Measurements from ENCODE around the gene BAIAP2L2. TPM values are rescaled to one million over a fixed set of nuclear protein-coding genes. Genes with fewer than 3 reads are reported as not detected.
"Not testable (repeated sequence)": the region's sequence is repeated elsewhere in the genome, so short reads cannot be mapped to it uniquely, and the experiment has no call there.

The BAIAP2L2 gene, protein sequence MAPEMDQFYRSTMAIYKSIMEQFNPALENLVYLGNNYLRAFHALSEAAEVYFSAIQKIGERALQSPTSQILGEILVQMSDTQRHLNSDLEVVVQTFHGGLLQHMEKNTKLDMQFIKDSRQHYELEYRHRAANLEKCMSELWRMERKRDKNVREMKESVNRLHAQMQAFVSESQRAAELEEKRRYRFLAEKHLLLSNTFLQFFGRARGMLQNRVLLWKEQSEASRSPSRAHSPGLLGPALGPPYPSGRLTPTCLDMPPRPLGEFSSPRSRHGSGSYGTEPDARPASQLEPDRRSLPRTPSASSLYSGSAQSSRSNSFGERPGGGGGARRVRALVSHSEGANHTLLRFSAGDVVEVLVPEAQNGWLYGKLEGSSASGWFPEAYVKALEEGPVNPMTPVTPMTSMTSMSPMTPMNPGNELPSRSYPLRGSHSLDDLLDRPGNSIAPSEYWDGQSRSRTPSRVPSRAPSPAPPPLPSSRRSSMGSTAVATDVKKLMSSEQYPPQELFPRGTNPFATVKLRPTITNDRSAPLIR
- total RNA-seq (2014; rRNA removed; shearing (Covaris generic)): 0.20 and 0.55 TPM in 2 replicates

DNA sequence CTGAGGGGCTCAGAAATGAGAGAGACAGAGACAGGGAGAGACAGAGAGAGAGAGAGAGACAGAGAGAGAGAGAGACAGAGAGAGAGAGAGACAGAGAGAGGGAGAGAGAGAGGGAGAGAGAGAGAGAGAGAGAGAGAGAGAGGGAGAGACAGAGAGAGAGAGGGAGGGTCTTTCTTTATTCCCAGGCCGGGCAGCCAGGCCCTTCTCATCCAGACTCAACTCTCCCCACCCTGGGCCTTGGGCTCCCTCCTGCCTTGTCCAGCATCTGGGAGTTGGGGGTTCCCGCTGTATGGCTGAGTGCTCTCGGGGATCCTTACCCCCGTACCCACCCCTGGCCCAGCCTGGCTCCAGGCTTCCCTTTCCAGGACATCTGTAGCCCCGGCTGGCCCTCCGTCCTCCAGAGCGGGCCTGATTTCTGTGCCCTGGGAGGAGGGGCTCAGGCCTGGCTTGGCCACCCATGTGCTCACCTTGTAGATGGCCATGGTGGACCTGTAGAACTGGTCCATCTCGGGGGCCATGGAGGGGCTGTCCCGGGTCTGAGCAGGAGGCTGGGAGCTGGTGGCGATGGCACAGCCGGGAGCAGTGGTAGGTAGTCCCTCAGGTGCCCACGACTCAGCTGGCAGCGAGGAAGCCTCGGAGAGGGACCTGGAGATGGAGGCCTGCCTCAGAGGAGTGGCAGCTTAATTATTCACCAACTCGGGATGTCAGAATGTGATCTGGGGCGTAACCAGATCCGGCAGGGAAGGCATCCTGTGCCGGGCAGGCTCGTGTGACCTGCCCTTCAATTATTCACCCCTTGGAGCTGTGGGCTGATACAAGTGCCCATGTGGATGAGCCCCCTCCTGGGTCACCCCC is at the start of gene BAIAP2L2:
BAIAP2L2 (minus strand) TSS at position 677 of the 855 bp plus-strand sequence; CDS start at position 518, 159 bp downstream.
- in situ Hi-C loops (cut with HindIII; ENCODE audit: low sequenced_read_pairs): loop anchor here (25.0 kb wide), 1 partner anchor 152 kb away; the partner anchor contains the start of gene TMEM184B
- DNase-seq (ENCODE audit: low spot score): no peak

DNA sequence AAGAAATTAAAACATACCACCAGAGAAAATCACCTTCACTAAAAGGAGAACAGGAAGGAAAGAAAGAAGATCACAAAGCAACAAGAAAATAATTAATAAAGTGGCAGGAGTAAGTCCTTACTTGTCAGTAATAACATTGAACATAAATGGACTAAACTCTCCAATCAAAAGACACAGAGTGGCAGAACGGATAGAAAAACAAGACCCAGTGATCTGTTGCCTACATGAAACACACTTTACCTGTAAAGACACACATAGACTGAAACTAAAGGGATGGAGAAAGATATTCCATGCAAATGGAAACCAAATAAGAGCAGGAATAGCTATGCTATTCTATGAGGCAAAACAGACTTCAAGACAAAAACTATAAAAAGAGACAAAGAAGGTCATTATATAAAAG is 45.2 kb upstream of the BAIAP2L2 start:
- DNase-seq (ENCODE audit: low spot score): no peak
- in situ Hi-C loops (cut with HindIII; ENCODE audit: low sequenced_read_pairs): no loop called here

DNA sequence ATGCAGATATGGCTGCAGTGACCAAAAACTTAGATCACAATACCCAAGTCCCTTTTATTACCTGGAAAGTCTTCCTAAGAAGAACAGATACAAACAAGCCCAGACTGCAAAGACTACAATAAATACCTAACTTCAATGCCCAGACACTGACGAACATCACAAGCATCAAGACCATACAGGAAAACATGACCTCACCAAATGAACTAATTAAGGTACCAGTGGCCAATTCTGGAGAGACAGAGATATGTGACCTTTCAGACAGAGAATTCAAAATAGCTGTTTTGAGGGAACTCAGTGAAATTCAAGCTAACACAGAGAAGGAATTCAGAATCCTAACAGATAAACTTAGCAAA is 44.1 kb upstream of the BAIAP2L2 start:
- DNase-seq (ENCODE audit: low spot score); in situ Hi-C loops (cut with HindIII; ENCODE audit: low sequenced_read_pairs): not testable (repeated sequence)

DNA sequence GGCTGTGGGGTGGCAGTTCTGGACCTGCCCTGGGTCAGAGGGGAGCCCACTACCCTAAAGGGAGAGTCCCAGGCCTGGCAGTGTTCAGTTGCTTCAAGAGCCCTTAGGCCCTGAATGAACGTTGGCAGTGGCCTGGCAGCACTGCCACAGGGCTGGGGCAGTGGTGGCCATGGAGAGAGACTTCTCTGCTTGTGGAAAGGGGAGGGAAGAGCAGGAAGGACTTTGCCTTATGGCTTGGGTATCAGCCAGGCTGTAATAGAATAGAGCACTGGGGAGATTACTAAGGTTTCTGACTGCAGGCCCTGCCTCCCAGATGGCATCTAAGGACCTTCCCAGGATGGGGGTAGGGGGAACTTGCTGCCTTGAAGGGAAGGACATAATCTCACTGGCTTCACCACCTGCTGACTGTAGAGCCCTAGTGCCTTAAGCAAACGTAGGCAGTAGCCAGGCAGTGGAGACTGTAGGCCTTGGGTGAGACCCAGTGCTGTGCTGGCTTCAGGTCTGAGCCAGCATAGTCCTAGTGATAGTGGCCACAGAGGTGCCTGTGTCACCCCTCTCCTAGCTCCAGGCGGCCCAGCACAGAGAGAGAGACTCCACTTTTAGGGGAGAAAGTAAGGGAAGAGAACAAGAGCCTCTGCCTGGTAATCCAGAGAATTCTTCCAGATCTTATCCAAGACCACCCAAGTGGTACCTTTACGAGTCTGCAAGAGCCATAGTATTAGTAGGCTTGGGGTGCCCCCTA is 43.5 kb upstream of the BAIAP2L2 start:
- DNase-seq (ENCODE audit: low spot score): peak; percentile 28
- in situ Hi-C loops (cut with HindIII; ENCODE audit: low sequenced_read_pairs): no loop called here

DNA sequence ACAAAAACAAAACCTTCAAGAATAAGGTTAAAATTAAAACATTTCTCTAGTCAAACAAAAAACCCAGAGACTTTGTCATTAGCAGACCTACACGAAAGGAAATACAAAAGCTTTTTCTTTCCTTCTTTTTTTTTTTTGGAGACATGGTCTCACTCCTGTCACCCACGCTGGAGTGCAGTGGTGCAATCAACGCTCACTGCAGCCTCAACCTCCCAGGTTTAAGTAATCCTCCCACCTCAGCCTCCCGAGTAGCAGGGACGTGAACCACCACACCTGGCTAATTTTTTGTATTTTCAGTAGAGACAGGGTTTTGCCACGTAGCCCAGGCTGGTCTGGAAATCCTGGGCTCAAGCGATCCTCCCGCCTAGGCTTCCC is 40.6 kb upstream of the BAIAP2L2 start:
- in situ Hi-C loops (cut with HindIII; ENCODE audit: low sequenced_read_pairs): no loop called here
- no peak for DNase-seq (ENCODE audit: low spot score)

DNA sequence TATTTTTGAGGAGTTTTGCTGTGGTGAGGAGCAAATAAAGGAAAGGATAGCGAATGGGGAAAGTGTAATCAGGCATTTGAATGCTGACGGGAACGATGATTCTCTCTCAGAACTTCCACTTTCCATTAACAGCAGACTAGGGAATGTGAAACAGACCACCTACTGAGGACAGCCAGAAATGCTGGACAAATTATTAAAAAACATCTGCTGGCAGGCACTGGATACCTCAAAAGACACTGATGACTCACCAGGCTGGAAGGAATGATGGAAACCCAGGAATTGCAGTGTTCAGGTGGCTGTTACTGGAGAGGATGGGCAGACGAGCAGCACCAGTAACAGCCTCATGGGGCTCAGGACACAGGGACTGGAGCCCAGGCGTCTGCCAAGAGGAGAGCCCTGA is 37.8 kb upstream of the BAIAP2L2 start:
- in situ Hi-C loops (cut with HindIII; ENCODE audit: low sequenced_read_pairs): no loop called here
- DNase-seq (ENCODE audit: low spot score): no peak

DNA sequence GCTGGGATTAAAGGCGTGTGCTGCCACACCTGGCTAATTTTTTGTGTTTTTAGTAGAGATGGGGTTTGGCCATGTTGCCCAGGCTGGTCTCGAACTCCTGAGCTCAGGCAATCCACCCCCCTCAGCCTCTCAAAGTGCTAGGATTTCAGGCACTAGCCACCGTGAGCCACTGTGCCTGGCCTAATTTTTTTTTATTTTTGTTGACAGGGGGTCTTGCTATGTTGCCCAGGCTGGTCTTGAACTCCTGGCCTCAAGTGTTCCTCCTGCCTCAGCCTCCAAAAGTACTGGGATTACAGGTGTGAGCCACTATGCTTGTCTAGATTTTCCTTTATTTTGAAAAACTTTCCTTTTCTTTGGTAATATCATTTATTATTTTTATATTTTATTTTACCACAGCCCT is 35.7 kb upstream of the BAIAP2L2 start:
- DNase-seq (ENCODE audit: low spot score); in situ Hi-C loops (cut with HindIII; ENCODE audit: low sequenced_read_pairs): not testable (repeated sequence)

DNA sequence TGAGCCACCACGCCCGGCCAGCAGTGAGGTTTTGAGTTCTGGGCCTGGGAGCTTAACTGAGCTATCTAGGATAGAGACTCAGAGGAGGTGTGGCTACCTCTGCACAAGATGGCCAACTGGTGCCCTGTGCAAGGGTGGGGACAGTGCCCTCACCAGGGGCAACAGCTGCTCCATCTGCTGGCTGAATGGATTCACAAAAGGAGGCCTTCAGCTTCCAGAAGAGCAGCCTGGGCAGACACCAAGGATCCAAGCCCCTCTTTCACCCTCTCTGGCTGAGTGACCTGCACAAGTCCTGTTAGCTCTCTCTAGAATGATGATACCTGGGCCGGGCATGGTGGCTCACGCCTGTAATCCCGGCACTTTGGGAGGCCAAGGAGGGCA is 33.5 kb upstream of the BAIAP2L2 start:
- in situ Hi-C loops (cut with HindIII; ENCODE audit: low sequenced_read_pairs): no loop called here
- no peak for DNase-seq (ENCODE audit: low spot score)

DNA sequence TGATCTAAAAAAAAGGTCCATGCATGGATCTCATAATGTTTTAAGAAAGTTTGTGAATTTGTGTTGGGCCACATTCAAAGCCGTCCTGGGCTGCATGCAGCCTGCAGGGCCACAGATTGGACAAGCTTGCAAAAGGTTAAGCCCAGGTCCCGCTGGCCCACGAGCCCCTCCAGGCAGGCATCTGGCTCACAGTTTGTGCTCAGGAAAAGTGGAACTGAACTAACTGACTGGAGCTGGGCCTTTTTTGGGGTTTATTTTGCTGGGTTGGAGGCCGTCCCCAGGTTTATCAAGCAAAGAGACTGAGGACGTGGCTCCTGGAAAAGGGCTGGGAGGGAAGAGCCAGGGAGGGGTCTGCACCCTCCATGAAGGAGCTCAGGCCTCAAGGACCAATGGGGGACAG is 32.1 kb upstream of the BAIAP2L2 start:
- no peak for DNase-seq (ENCODE audit: low spot score)
- in situ Hi-C loops (cut with HindIII; ENCODE audit: low sequenced_read_pairs): no loop called here

DNA sequence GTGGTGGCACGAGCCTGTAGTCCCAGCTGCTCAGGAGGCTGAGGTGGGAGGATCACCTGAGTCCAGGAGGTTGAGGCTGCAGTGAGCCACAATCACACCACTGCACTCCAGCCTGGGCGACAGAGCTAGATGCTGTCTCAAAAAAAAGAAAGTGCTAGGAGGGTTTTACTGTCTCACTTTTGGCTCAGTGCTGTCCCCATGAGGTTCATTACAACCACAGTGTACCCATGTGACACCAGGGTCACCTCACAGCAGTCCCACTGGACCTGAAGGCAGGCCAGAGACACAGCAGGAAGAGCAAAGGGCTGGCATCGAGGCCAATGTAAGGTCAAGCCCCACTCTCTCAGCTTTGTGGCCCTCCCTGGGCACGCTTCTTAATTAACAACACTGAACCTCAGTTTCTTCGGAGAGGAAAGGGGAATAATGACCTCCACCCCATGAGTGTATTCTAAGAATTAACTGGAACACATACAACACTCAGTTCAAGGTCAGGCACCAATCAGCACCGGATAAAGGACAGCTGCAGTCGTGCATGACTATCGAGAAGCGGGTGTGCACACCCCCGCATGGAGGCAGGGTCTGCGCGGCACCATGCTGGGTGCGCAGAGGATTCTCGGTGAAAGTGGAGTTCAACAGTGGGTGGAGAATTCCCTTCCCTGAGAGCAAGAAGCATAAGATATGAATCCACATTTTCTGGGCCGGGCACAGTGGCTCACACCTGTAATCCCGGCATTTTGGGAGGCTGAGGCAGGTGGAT is 30.9 kb upstream of the BAIAP2L2 start:
- in situ Hi-C loops (cut with HindIII; ENCODE audit: low sequenced_read_pairs): no loop called here
- no peak for DNase-seq (ENCODE audit: low spot score)

DNA sequence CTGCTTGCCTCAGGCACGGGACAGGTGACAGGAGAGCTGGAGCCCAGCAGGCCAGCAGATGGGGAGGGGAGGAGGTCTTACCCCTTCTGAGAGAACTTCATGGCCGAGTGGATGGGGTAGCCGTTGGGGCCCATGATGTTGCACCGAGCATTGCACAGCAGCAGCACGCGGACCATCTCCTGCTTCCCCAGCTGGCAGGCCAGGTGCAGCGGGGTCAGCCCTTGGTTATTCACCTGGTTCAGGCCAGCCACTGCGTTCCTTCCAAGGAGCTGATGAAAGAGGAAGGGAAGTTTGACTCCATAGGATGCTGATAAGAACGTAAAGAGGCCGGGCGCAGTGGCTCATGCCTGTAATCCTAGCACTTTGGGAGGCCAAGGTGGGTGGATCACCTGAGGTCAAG is 29.4 kb upstream of the BAIAP2L2 start:
- in situ Hi-C loops (cut with HindIII; ENCODE audit: low sequenced_read_pairs): no loop called here
- no peak for DNase-seq (ENCODE audit: low spot score)

DNA sequence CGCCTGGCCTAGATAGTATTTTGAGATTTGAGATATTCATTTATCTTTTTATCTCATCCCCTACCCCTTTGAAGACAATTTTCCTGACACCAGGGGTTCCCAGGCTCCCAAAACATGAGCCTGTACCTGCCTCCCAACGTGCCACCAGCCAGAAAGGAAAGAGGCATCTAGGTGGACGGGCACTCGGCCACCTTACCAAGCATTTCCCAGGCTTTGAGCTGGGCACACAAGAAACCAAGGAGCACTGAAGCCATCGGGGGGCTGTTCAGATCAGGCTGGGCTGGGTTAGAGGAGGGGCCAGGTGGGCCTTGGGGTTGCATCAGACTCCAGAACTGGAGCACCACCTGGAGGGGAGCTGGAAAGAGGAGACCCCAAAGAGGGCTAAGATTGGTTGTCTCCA is 28.5 kb upstream of the BAIAP2L2 start:
- in situ Hi-C loops (cut with HindIII; ENCODE audit: low sequenced_read_pairs): no loop called here
- no peak for DNase-seq (ENCODE audit: low spot score)

DNA sequence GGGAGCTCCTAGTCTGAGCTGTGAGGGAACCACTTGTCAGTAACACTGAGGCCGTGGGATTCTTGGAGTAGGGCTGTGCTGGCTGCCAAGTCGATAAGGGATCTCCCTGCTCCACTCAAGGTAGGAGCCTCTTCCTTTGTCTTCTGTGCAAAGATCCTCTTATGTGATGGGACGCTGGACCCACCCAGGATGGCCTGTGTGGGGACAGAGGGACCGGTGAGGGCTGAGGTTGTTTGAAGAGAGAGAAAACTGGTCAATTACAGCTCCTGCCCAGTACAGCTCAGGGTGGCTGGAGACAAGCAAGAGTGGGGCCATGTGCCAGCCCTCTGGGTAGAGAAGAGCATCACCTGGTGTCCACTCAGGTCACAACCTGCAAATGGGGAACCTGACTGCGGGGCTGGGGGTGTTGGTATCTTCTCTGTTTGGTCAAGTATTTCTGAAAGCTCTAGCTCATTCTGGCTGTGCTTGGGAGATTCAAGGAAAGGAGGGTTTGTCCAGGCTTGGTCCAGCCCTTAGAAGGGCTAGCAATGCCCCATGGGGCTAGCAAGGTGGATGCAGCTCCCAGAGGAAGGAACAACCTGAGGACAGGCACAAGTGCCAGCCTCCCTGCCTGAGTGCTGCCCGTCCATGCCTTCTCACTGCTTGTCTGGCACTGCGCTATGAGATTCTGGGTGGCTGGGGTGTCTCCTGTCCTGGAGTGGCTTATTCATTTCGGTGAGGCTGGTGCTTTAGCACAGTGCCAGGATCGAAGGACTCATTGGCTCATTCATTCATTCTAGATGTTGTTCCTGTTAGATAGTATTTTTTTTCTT is 27.6 kb upstream of the BAIAP2L2 start:
- DNase-seq (ENCODE audit: low spot score): no peak

DNA sequence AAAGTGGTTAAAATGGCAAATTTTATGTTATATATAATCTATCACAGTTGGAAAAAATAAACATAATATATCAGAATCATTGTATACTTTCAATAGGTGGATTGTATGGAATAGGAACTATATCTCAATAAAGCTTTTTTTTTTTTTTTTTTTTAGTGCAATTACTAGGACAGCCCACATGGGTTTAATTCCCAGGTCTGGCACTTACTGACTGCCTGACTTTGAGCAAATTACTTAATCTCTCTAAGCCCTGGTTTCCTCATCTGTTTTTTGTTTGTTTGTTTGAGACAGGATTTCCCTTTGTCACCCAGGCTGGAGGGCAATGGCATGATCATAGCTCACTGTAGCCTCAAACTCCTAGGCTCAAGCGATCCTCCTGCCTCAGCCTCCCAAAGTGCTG is 26.1 kb upstream of the BAIAP2L2 start:
- in situ Hi-C loops (cut with HindIII; ENCODE audit: low sequenced_read_pairs): no loop called here

More for the DNA sequence above, 27.6 kb upstream of the BAIAP2L2 start:
- in situ Hi-C loops (cut with HindIII; ENCODE audit: low sequenced_read_pairs): no loop called here

DNA sequence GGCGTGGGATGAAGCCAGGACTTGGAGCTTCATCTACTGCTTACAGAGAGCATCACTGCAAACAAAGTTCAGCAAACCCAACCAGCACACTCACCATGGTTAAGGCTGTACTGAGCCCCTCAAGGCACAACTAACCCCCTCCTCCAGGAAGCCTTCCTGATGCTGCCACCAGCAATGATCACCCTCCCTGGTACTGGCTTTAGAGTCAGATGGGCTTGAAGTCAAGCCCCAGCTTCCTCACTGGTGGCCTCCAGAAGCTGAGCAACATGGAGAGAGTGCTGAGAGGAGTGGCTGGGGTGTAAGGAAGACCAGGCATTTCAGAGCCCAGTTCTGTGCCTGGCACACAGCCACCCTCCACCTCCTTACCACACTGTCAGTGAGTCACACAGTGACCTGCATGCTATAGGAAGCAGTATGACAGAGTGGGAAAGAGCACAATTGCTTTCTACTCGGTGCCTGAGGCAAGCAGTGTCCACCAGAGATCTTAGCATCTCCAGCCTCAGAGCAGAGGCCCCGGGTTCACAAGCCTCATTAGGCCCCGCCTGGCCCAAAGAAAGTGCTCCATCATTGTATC is 24.7 kb upstream of the BAIAP2L2 start:
- DNase-seq (ENCODE audit: low spot score): no peak

More for the DNA sequence above, 26.1 kb upstream of the BAIAP2L2 start:
- no peak for DNase-seq (ENCODE audit: low spot score)

DNA sequence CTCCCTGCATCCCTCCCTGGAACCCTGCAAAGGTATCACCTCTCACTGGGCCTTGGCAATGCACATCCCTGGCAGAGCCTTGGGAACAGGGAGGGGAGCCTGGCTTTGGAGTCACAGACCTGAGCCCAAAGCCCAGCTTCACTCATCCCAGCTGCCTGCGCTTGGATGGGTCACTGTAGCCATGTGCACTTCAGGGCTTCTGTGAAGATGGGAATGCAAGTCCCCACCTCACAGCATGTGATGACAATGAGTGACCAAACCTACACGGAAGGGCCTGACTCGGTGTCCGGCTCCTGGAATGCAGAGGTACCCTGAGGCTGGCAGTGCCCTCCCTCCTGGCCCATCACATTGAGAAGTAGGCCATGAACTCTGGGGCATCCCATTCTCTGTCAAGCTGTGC is 22.8 kb upstream of the BAIAP2L2 start:
- in situ Hi-C loops (cut with HindIII; ENCODE audit: low sequenced_read_pairs): no loop called here
- no peak for DNase-seq (ENCODE audit: low spot score)

More for the DNA sequence above, 24.7 kb upstream of the BAIAP2L2 start:
- in situ Hi-C loops (cut with HindIII; ENCODE audit: low sequenced_read_pairs): no loop called here

DNA sequence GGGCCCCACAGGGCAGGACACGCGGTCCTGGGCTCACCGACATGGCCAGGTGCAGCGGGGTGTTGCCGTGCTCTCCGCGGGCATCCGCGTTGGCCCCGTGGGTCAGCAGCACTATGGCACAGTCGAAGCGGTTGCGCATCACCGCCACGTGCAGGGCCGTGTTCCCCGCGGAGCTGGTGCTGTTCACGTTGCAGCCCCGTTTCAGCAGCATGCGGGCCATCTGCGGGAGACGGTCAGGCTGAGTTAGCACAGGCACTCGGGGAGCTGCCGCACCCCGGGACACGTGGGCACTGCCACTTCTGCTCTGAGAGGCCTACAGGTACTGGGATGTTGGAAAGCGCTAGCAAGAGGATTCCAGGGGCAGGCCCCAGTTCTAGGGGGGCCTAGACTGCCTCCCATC is 22.3 kb upstream of the BAIAP2L2 start:
- in situ Hi-C loops (cut with HindIII; ENCODE audit: low sequenced_read_pairs): no loop called here
- no peak for DNase-seq (ENCODE audit: low spot score)

DNA sequence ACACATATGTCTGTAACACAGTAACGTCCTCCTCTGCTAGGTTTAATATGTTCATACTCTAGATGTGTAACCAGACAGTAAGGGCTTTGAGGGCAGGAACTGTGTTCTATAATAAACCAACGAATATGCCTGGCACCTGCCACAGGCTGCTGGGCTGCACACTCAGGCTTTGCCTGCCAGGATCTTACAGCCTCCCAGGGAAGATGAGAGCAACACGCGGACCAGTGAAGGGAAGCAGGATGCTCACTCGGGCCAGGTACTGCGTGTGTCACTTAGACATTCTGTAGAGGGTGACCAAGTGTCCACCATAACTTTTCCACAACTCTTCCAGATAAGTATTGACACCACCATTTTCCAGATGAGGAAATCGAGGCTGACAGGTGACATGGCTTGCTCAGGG is 21.7 kb upstream of the BAIAP2L2 start:
- in situ Hi-C loops (cut with HindIII; ENCODE audit: low sequenced_read_pairs): no loop called here

More for the DNA sequence above, 21.7 kb upstream of the BAIAP2L2 start:
- no peak for DNase-seq (ENCODE audit: low spot score)
